Type B pancreatic cell (in vitro differentiated cells): ENCODE data around the gene TGFBR3. TPM values are rescaled to one million over a fixed set of nuclear protein-coding genes. Genes with fewer than 3 reads are reported as not detected.

Experiments
- DNase-seq: peaks from one replicate; pipeline ENCODE4 v3.0.0; 2021; ENCODE audit warnings: mixed read lengths; ENCODE audit not compliant: unreplicated experiment; ENCODE audit errors: extremely low spot score
- H3K27ac Mint-ChIP-seq: 2 replicates; pipeline ENCODE4 v1.8.0; 2021; ENCODE audit warnings: mild to moderate bottlenecking, mixed read lengths
- H3K27me3 Mint-ChIP-seq: 2 replicates; pipeline ENCODE4 v1.8.0; 2021; ENCODE audit warnings: mixed read lengths
- H3K36me3 Mint-ChIP-seq: 2 replicates; pipeline ENCODE4 v1.8.0; 2021; ENCODE audit warnings: mixed read lengths
- H3K4me1 Mint-ChIP-seq: one replicate; pipeline ENCODE4 v1.8.0; 2021; ENCODE audit warnings: mixed read lengths; ENCODE audit not compliant: unreplicated experiment
- H3K4me3 Mint-ChIP-seq: 2 replicates; pipeline ENCODE4 v1.8.0; 2021; ENCODE audit warnings: mild to moderate bottlenecking, mixed read lengths
- H3K9me3 Mint-ChIP-seq: 2 replicates; pipeline ENCODE4 v1.8.0; 2021; ENCODE audit warnings: mixed read lengths
- CTCF ChIP-seq: fragments of 200-600 bp; sonication (generic); conservative IDR thresholded peaks from 2 replicates; pipeline ENCODE4 v1.5.0; 2021; ENCODE audit warnings: antibody characterized with exemption, mild to moderate bottlenecking
- total RNA-seq: library from RNA; stranded (reverse); gene quantifications from 2 replicates; pipeline ENCODE4 v1.2.1, GENCODE V29; 2021; ENCODE audit warnings: low replicate concordance

Gene TGFBR3
- total RNA-seq, 1 donor from 2014 or later = 33.5 TPM

DNA sequence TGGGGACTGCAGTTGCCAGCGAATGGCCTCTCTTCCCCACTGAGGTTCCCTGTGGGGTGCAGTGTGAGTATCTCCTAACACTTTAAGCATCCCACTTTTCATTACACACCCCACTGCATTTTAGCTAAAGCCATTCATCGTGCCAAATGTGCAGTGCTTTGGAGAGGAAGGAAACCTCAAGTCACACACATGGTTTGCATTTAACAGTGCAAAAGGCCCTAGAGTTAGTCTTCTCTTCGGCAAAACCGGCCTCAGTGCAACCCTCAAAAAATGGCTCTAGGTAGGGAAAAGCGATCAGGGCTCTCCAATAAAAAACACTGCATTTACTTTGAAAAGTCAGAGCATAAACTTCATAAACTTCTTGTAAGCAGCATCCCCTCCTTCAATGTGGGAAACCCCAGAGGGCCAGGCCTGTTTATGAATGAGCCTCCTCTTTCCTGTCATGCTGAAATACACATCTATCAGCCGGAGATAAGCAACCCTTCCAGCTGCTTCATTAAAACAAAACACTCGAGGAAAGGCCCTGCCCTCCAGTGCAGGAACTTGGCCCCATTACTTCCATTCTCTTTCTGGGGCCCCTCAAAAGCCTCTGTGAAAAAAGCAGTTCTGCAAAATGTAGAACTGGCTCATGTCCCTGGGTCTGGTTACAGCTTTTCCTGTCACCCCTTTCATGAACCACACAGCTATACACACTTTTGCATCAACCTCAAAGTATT lies 201.3 kb downstream of the TGFBR3 start:
- Mint-ChIP-seq H3K4me1 (peaks cover 72% of the 10 kb centered on the region), H3K36me3 (peaks cover 11% of the 10 kb centered on the region), H3K27ac (peak overlapping the region; percentile 38), H3K27me3 (no peaks in the 10 kb centered on the region), H3K9me3 (no peaks in the 10 kb centered on the region), H3K4me3 (peak overlapping the region; percentile 25)
- TF ChIP-seq CTCF = no peak
- DNase-seq = no peak

GRCh38 chr1:91683598-91683951 lies 202.4 kb downstream of the TGFBR3 start:
- no peak for TF ChIP-seq CTCF
- Mint-ChIP-seq H3K27ac (no peak overlapping the region), H3K27me3 (no peaks in the 10 kb centered on the region), H3K36me3 (peaks cover 8% of the 10 kb centered on the region), H3K4me1 (peaks cover 64% of the 10 kb centered on the region), H3K9me3 (no peaks in the 10 kb centered on the region), H3K4me3 (no peak overlapping the region)
- no peak for DNase-seq

- Mint-ChIP-seq H3K9me3 (no peaks in the 10 kb centered on the region), H3K36me3 (peaks cover 8% of the 10 kb centered on the region), H3K4me1 (peaks cover 61% of the 10 kb centered on the region), H3K4me3 (no peak overlapping the region), H3K27me3 (no peaks in the 10 kb centered on the region), H3K27ac (no peak overlapping the region)
- no peak for TF ChIP-seq CTCF
- no peak for DNase-seq
Observed at GRCh38 chr1:91682882-91683597, 202.9 kb downstream of the TGFBR3 start.

DNA sequence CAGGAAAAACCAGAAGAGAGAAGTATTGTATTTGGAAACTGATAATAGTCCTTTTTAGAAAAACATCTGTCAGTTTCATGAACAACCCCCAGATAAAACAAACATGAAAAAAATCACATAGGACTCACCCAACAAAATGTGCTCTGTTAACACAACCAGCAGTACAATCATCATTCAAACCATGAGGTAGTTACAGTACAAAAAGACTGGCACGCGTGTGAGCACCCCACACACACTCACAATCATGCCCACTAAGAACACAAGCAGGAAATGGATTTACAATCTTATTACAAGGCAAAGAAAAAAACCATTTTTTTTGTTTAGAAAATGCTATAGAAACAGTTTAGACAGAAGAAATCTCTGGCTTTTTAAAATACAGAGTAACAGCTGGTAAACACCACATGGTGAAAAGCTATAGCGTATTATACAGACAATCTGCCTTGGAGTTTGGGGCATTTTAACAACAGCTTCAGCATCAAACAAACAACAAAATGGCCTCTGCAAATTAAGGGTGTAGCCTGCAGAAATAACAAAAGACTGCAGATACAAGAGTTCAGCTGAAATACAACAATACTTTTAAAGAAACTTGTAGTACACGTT lies 205.3 kb downstream of the TGFBR3 start:
- TF ChIP-seq CTCF = no peak
- H3K4me3 Mint-ChIP-seq = no peak overlapping the region
- peak overlapping the region; percentile 64 for H3K27ac Mint-ChIP-seq
- peaks cover 6% of the 10 kb centered on the region for H3K36me3 Mint-ChIP-seq
- H3K9me3 Mint-ChIP-seq = no peaks in the 10 kb centered on the region
- no peaks in the 10 kb centered on the region for H3K27me3 Mint-ChIP-seq
- no peak for DNase-seq
- H3K4me1 Mint-ChIP-seq = peaks cover 45% of the 10 kb centered on the region

DNA sequence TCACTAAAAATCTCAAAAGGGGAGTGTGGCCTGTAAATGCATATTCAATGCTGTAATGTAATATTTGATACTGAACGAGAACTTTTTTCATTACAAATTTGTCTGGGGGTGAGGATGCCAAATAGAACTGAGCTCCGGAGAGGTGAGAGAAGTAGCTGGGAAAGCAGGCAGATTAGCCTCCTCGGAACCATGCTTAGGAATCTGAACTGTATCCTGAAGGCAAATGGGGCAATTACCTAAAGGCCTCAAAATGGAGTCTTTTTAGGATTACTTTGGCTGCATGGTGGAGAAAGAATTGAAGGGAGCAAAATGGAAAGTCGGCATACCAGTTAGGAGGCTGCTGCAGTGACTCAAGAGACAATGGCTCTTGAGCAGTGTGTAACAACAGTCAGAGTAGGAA lies 206.5 kb downstream of the TGFBR3 start:
- peaks cover 6% of the 10 kb centered on the region for H3K36me3 Mint-ChIP-seq
- peaks cover 37% of the 10 kb centered on the region for H3K4me1 Mint-ChIP-seq
- no peak overlapping the region for H3K4me3 Mint-ChIP-seq
- no peaks in the 10 kb centered on the region for H3K9me3 Mint-ChIP-seq
- no peak for TF ChIP-seq CTCF
- no peak for DNase-seq
- no peak overlapping the region for H3K27ac Mint-ChIP-seq
- no peaks in the 10 kb centered on the region for H3K27me3 Mint-ChIP-seq
